ENCODE data around the gene CPPED1.

The CPPED1 gene

DNA sequence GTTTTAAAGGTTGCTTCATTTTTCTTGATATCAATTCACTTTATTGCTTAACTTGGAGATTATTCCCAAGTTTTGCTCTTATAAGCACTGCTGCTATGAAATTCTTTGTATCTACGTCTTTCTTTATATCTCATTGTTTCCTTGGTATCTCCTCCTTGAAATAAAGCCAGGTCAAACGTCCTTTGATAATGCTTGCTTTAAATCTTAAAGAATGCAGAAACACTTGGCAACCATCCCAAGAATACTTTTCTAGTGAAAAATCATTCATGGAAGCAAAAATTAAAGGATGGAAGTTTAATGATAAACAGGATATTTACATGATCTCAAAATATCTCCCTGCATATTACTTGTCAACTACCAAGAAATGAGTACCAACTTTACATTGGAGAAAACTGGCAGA is 175.2 kb downstream of the CPPED1 start:
- FAIRE-seq (peak; percentile 52), DNase-seq (ENCODE audit: insufficient read length, low spot score) (no peak)
- no peak for TF ChIP-seq POLR2AphosphoS5 (IDR thresholded peaks at IDR 0.05; ENCODE audit: low read depth, low read length)
- no peak for TF ChIP-seq POU2F2 (IDR thresholded peaks at IDR 0.05; ENCODE audit: low read depth, low read length)
- TF ChIP-seq TAF1 (IDR thresholded peaks at IDR 0.05; ENCODE audit: low read depth, low read length) = no peak
- TF ChIP-seq PAX5 (IDR thresholded peaks at IDR 0.05; ENCODE audit: insufficient read depth, low read length, severe bottlenecking) = no peak
- no peak for TF ChIP-seq POLR2A (IDR thresholded peaks at IDR 0.05; ENCODE audit: low read depth, low read length)
- TF ChIP-seq SPI1 (IDR thresholded peaks at IDR 0.05; ENCODE audit: low read depth, low read length) = no peak

DNA sequence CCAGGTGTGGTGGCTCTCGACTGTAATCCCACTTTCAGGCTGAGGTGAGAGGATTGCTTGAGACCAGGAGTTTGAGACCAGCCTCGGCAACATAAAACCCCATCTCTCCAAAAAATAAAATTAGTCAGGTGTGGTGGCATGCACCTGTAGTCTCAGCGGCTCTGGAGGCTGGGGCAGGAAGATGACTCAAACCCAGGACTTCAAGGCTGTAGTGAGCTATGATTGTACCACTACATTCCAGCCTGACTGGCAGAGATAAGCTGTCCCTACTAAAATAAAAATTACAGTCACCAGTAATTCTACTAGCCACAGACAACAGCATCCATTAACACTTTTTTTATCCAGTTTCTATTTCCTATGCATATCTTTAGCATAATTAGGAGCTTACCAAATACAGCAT is 176.3 kb downstream of the CPPED1 start:
- FAIRE-seq (no peak), DNase-seq (ENCODE audit: insufficient read length, low spot score) (no peak)
- TF ChIP-seq POLR2AphosphoS5 (IDR thresholded peaks at IDR 0.05; ENCODE audit: low read depth, low read length) = no peak
- TF ChIP-seq TAF1 (IDR thresholded peaks at IDR 0.05; ENCODE audit: low read depth, low read length) = no peak
- no peak for TF ChIP-seq POLR2A (IDR thresholded peaks at IDR 0.05; ENCODE audit: low read depth, low read length)
- no peak for TF ChIP-seq PAX5 (IDR thresholded peaks at IDR 0.05; ENCODE audit: insufficient read depth, low read length, severe bottlenecking)
- TF ChIP-seq SPI1 (IDR thresholded peaks at IDR 0.05; ENCODE audit: low read depth, low read length) = no peak
- TF ChIP-seq POU2F2 (IDR thresholded peaks at IDR 0.05; ENCODE audit: low read depth, low read length) = no peak

- FAIRE-seq (no peak), DNase-seq (ENCODE audit: insufficient read length, low spot score) (no peak)
- no peak for TF ChIP-seq POLR2AphosphoS5 (IDR thresholded peaks at IDR 0.05; ENCODE audit: low read depth, low read length)
- no peak for TF ChIP-seq PAX5 (IDR thresholded peaks at IDR 0.05; ENCODE audit: insufficient read depth, low read length, severe bottlenecking)
- no peak for TF ChIP-seq SPI1 (IDR thresholded peaks at IDR 0.05; ENCODE audit: low read depth, low read length)
- TF ChIP-seq TAF1 (IDR thresholded peaks at IDR 0.05; ENCODE audit: low read depth, low read length) = no peak
- TF ChIP-seq POLR2A (IDR thresholded peaks at IDR 0.05; ENCODE audit: low read depth, low read length) = no peak
- TF ChIP-seq POU2F2 (IDR thresholded peaks at IDR 0.05; ENCODE audit: low read depth, low read length) = no peak
Measured at GRCh38 chr16:12626411-12626810, 177.3 kb downstream of the CPPED1 start.

DNA sequence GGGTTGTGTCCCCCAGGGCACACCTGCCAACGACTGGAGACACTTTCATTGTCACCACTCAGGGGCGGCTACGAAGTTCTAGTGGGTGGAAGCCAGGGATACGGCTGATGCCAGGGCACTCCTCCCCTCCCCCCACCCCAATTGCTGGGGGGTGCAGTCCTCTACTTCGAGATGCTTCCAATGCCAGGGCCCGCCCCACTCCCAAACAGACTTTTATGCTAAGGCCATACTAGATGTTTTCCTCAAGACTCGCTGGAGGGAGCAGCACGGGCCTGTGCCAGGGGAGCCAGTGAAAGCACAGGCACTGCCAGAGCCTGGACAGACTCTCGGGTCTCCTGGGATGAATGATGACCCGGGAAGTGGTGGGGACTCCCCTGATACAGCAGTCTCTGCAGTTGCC is 178.0 kb downstream of the CPPED1 start:
- no peak for DNase-seq (ENCODE audit: insufficient read length, low spot score)
- TF ChIP-seq SPI1 (IDR thresholded peaks at IDR 0.05; ENCODE audit: low read depth, low read length) (no peak), TAF1 (IDR thresholded peaks at IDR 0.05; ENCODE audit: low read depth, low read length) (no peak), POLR2AphosphoS5 (IDR thresholded peaks at IDR 0.05; ENCODE audit: low read depth, low read length) (no peak), POU2F2 (IDR thresholded peaks at IDR 0.05; ENCODE audit: low read depth, low read length) (no peak), PAX5 (IDR thresholded peaks at IDR 0.05; ENCODE audit: insufficient read depth, low read length, severe bottlenecking) (no peak), POLR2A (IDR thresholded peaks at IDR 0.05; ENCODE audit: low read depth, low read length) (no peak)

GRCh38 chr16:12625068-12625467 is 178.6 kb downstream of the CPPED1 start:
- no peak for FAIRE-seq
- DNase-seq (ENCODE audit: insufficient read length, low spot score) = no peak
- TF ChIP-seq POLR2AphosphoS5 (IDR thresholded peaks at IDR 0.05; ENCODE audit: low read depth, low read length) (no peak), TAF1 (IDR thresholded peaks at IDR 0.05; ENCODE audit: low read depth, low read length) (no peak), POU2F2 (IDR thresholded peaks at IDR 0.05; ENCODE audit: low read depth, low read length) (no peak), PAX5 (IDR thresholded peaks at IDR 0.05; ENCODE audit: insufficient read depth, low read length, severe bottlenecking) (no peak), POLR2A (IDR thresholded peaks at IDR 0.05; ENCODE audit: low read depth, low read length) (no peak), SPI1 (IDR thresholded peaks at IDR 0.05; ENCODE audit: low read depth, low read length) (no peak)

More for the DNA sequence above, 178.0 kb downstream of the CPPED1 start:
- no peak for FAIRE-seq

GRCh38 chr16:12620150-12620549 is 183.5 kb downstream of the CPPED1 start:
- FAIRE-seq = no peak
- no peak for TF ChIP-seq PAX5 (IDR thresholded peaks at IDR 0.05; ENCODE audit: insufficient read depth, low read length, severe bottlenecking)
- no peak for TF ChIP-seq POLR2AphosphoS5 (IDR thresholded peaks at IDR 0.05; ENCODE audit: low read depth, low read length)
- no peak for TF ChIP-seq TAF1 (IDR thresholded peaks at IDR 0.05; ENCODE audit: low read depth, low read length)
- TF ChIP-seq SPI1 (IDR thresholded peaks at IDR 0.05; ENCODE audit: low read depth, low read length) = no peak
- no peak for TF ChIP-seq POLR2A (IDR thresholded peaks at IDR 0.05; ENCODE audit: low read depth, low read length)
- TF ChIP-seq POU2F2 (IDR thresholded peaks at IDR 0.05; ENCODE audit: low read depth, low read length) = no peak
- no peak for DNase-seq (ENCODE audit: insufficient read length, low spot score)

DNA sequence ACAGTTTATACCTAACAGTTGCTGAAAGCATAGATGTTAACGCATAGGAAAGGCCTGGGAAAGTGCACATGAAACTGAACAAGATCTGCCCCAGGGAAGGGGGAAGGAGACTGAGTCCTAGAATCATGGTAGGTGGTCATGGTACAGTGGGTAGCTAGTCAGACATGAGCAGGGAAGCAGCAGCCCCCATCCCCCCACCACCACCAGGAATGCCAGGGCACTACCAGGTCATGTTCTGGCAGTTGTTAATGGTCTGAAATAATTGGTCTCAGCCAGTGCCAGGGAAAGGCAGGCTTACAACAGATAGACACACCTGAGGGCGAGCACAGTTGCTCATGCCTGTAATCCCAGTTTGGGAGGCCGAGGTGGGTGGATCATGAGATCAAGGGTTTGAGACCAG is 185.2 kb downstream of the CPPED1 start:
- DNase-seq (ENCODE audit: insufficient read length, low spot score) (no peak), FAIRE-seq (no peak)
- TF ChIP-seq TAF1 (IDR thresholded peaks at IDR 0.05; ENCODE audit: low read depth, low read length) = no peak
- no peak for TF ChIP-seq POU2F2 (IDR thresholded peaks at IDR 0.05; ENCODE audit: low read depth, low read length)
- TF ChIP-seq SPI1 (IDR thresholded peaks at IDR 0.05; ENCODE audit: low read depth, low read length) = no peak
- TF ChIP-seq PAX5 (IDR thresholded peaks at IDR 0.05; ENCODE audit: insufficient read depth, low read length, severe bottlenecking) = no peak
- no peak for TF ChIP-seq POLR2AphosphoS5 (IDR thresholded peaks at IDR 0.05; ENCODE audit: low read depth, low read length)
- TF ChIP-seq POLR2A (IDR thresholded peaks at IDR 0.05; ENCODE audit: low read depth, low read length) = no peak

GRCh38 chr16:12617401-12617819 is 186.3 kb downstream of the CPPED1 start:
- TF ChIP-seq POLR2A (IDR thresholded peaks at IDR 0.05; ENCODE audit: low read depth, low read length) (no peak), POLR2AphosphoS5 (IDR thresholded peaks at IDR 0.05; ENCODE audit: low read depth, low read length) (peak; percentile 30; the same call in 1 of the 2 replicates), SPI1 (IDR thresholded peaks at IDR 0.05; ENCODE audit: low read depth, low read length) (no peak), POU2F2 (IDR thresholded peaks at IDR 0.05; ENCODE audit: low read depth, low read length) (peak; percentile 54; the same call in 1 of the 2 replicates), TAF1 (IDR thresholded peaks at IDR 0.05; ENCODE audit: low read depth, low read length) (0 out of 2 replicates have a peak, but pooled peaks have one; percentile 61), PAX5 (IDR thresholded peaks at IDR 0.05; ENCODE audit: insufficient read depth, low read length, severe bottlenecking) (no peak)
- no peak for FAIRE-seq
- DNase-seq (ENCODE audit: insufficient read length, low spot score) = no peak

DNA sequence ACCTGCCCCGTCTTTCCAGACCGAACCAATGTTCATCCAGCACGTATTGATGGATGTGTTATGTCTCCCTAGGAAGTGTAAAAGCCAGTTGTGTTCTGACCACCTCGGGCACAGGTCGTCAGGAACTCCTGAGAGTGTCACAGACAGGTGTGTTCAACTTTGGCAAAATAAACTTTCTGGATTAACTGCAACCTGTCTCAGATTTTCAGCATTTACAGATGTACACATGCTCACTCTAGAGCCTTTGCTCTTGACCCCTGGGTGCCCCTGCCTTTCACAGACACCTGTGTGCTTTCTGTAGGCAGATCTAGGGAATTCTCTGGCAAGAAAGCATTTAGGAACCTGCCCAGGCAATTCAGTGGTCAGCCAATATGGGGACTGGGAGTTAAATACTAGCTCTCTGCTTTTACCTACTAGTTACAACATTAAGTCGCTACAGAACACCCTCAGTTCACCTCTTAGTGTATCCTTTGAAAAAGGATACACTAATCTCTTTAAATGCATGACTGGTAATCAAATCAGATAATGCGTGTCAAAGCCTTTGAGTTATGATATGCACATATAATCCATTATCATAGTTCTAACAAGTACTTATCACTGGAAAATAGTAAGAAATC is 188.9 kb downstream of the CPPED1 start:
- DNase-seq (ENCODE audit: insufficient read length, low spot score) (no peak), FAIRE-seq (no peak)
- TF ChIP-seq POLR2A (IDR thresholded peaks at IDR 0.05; ENCODE audit: low read depth, low read length) = no peak
- no peak for TF ChIP-seq SPI1 (IDR thresholded peaks at IDR 0.05; ENCODE audit: low read depth, low read length)
- TF ChIP-seq POLR2AphosphoS5 (IDR thresholded peaks at IDR 0.05; ENCODE audit: low read depth, low read length) = no peak
- no peak for TF ChIP-seq PAX5 (IDR thresholded peaks at IDR 0.05; ENCODE audit: insufficient read depth, low read length, severe bottlenecking)
- TF ChIP-seq POU2F2 (IDR thresholded peaks at IDR 0.05; ENCODE audit: low read depth, low read length) = no peak
- no peak for TF ChIP-seq TAF1 (IDR thresholded peaks at IDR 0.05; ENCODE audit: low read depth, low read length)
